A673 (cell line): Measurements from ENCODE around the gene UQCC2.

Experiments
- CTCF ChIP-seq: fragments of 300-800, 200-600 bp; sonication (generic); conservative IDR thresholded peaks from 2 replicates; pipeline ENCODE4 v1.5.1; 2017; ENCODE audit warnings: low read depth, mild to moderate bottlenecking, antibody characterized with exemption, low read length, moderate library complexity, mixed read lengths
- EZH2 ChIP-seq: fragments of 200-600 bp; sonication (generic); IDR thresholded peaks from 2 replicates; pipeline ENCODE4 v1.6.1; 2017; ENCODE audit warnings: borderline replicate concordance, low read depth, mild to moderate bottlenecking, mixed read lengths, antibody characterized with exemption, low read length; ENCODE audit not compliant: poor library complexity, severe bottlenecking

- TF ChIP-seq CTCF = peak; percentile 44
- TF ChIP-seq EZH2 = no peak
Measured at GRCh38 chr6:33702345-33702977, 9.0 kb downstream of the UQCC2 start.
